Stimulated activated CD8-positive, alpha-beta memory T cell treated with anti-CD3 and anti-CD28 coated beads, Interleukin-4, amount 100 ng/mL, for 48 hours (primary cell): ENCODE data around the gene GNL3L.
"Not testable (repeated sequence)": the region's sequence is repeated elsewhere in the genome, so short reads cannot be mapped to it uniquely, and the experiment has no call there.

Experiments used
- DNase-seq: peaks from one replicate; pipeline ENCODE4 v3.0.0-alpha.2; 2020

GNL3L gene, protein sequence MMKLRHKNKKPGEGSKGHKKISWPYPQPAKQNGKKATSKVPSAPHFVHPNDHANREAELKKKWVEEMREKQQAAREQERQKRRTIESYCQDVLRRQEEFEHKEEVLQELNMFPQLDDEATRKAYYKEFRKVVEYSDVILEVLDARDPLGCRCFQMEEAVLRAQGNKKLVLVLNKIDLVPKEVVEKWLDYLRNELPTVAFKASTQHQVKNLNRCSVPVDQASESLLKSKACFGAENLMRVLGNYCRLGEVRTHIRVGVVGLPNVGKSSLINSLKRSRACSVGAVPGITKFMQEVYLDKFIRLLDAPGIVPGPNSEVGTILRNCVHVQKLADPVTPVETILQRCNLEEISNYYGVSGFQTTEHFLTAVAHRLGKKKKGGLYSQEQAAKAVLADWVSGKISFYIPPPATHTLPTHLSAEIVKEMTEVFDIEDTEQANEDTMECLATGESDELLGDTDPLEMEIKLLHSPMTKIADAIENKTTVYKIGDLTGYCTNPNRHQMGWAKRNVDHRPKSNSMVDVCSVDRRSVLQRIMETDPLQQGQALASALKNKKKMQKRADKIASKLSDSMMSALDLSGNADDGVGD

GRCh38 chrX:54529552-54530356 is at the start of gene GNL3L:
Gene GNL3L (plus strand): TSS chrX:54530219. CDS start chrX:54532567, 2,348 bp downstream.
- DNase-seq = peak; percentile 81

DNA sequence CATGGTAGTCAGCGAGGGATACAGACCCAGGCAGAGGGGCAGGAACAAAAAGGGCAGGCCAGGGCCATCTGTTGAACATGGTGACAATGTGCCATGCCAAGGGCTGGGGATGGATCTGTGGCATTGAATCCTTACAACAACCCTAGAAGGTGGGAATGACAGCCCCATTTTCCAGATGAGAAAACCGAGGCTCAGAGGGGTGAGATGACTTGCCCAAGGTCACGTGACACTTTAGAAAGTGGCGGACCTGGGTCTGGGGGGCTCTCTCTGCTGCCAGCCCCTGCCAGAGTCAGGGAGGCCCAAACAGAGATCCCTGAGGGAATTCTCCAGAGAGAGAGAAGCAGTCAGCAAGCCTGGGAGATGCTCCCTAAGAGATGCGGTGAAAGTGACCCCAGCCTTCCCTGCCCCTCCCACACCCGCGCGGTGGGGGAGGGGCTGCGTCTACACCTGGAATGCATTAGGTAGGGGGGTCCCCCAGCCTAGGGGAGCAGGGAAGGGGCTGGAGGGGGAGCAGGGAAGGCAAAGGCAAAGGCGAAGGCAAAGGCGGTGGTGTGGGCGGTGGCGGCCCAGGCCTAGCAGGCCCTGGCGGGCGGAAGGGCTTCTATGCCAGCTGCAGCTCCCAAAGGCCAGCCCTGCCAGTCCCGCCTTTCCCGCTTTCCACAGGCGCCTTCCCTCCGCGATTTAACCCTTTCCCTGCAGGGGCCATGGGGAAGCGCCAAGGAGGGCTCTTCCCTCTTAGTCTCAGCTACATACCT is 47.0 kb upstream of the GNL3L start:
- no peak for DNase-seq

GRCh38 chrX:54483946-54484345 is 46.1 kb upstream of the GNL3L start:
- no peak for DNase-seq

DNA sequence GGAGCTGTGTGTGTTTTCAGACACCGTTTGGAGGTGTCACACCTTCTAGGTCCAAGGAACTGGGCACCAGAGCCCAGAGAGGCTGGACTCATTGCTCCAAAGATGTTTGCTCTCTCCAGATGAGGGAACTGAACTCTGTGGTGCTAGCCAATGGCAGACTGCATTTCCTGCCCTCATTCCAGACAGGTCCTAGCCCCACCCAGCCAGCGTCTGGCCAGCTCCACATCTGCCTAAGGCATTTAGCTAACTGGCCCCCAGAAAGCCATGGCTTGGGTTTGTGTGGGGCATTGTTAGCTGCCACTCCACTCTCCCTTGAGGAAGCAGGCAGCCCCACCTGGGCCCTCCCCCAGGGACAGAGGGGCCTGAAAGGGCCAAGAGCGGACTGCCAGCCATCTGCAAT is 45.4 kb upstream of the GNL3L start:
- DNase-seq = no peak

DNA sequence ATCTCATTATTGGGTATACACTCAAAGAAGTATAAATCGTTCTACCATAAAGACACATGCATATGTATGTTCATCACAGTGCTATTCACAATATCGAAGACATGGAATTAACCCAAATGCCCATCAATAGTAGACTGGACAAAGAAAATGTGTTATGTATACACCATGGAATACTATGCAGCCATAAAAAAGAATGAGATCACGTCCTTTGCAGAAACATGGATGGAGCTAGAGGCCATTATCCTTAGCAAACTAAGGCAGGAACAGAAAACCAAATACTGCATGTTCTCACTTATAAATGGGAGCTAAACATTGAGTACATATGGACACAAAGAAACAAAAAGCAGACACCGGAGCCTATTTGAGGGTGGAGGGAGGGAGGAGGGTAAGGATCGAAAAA is 40.2 kb upstream of the GNL3L start:
- DNase-seq = not testable (repeated sequence)

DNA sequence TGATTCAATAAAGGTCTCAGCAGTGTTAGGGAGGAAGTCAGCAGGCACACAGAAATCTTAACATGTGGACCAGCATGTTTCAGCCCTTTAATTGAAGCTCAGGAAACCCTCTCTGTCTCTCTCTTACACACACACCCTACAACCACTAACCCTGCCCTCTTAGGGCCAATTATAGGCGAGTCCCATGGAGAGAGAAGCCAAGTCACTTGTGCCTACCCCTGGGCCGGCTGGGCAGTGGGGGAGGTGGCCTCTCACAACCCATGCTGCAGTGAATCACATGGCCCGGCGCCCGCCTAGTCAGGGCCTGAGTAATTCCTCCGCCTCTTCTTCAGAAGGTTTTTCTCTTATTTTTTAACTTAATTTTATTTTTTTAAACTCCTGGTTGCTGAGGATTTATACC is 37.7 kb upstream of the GNL3L start:
- no peak for DNase-seq

DNA sequence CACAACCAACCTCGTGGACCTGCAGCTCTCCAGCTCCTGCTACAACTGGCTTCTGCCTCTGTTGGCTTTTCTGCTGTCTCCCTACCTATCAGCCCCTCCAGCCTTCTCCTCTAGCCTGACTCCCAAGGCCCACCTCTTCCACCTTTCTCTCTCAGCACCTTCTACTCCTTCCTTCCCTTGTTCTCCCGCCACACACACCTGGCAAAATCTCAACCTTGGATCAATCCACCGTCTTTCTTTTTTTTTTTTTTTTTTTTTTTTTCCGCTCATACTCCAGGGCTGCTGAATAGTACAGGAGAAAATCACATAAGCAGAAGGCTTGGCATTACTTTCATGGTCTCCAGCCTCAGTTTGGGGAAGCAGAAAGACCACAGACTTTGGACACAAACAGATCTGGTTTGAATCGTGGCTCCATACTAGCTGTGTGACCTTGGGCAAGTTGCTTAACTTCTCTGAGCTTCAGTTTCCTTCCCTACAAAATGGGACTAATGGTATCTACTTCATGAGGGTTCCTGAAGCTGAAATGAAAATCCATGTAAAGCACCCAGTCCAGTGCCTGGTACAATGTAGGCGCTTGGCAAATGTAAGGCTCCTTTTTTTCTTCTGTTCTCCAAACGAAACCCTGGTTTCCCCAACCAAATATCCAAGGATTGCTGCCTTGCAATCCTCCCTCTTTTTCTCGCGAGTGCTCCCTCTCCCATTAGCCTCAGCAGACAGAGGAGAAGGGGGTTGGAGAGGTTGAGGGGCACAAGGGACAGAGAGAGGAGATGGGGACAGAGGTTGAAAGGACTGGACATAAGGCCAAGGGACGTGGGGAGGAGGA is 35.6 kb upstream of the GNL3L start:
- no peak for DNase-seq

DNA sequence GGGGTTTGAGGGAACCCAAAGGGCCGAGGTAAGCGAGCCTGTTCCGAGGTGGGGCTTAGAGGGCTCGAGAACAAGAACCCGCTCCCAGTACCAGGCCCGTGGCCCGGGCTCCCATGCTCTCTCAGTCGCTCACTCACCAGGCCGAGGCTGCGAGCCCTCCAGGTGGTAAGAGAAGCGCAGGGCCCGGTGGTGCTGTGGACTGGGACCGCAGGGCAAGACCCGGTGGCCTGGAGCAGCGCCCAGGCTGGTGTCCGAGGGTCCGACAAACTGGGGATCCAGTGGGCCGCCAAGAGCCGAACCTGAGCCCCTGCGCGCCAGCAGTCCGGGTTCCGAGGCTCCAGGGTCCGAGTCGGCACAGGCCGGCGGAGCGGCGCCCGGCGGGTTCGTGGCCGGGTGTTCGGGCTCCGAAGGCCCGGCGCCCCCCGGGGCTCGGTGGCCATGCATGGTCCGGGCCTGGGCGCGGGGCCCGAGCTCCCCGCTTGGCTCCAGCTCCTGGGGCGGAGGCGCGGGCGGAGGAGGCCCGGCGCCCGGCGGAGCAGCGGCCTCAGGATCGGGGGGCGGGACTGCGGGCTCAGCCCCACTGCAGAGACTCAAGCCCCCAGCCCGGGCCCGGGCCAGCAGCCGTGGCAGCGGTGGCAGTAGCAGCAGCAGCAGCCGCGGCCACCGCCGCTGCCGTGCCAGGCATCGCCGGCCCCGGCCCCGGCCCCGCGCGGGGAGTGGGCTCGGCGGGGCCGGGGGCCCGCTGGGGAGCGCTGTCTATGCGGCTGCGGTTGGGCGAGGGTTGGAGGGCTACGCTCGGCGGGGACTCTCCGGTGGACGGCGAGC is 34.8 kb upstream of the GNL3L start:
- DNase-seq = no peak

DNA sequence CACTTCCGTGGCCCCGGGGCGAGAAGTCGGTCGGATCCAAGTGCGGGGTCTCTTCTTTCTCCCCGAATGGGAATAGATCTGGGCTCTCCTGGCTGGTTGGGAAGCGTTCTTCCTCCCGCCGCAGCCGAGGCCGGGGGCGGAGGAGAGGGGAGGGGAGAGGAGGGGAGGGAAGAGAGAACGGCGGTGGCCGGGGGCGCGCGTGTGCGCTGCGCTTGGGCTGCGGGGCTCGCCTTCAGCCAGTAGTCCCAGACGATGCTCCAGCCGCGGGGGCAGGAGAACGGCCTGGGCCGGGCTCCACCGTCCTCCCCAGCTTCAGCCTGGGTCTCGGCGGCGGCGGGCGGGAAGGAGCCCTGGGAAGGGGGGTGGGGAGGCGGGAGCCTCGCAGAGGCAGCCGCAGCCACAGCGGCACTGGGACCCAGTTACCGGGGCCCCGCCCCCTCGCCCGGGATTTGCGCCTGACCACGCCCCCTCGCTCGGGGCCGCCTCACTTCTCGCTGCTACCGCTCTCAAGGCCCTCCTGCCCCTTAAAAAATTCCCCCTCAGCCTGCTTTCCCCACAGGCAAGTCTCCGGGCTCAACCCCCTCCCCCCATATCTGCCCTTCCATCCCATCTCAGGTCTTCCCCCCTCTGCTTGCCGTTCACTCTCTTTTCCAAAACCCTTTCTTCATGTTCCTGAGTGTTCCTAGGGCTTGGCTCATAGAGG is 34.1 kb upstream of the GNL3L start, which contains the start of gene FGD1:
TSS of gene FGD1 (minus strand) at position 421 of the 703 bp plus-strand sequence. CDS start 802 bp downstream, outside the sequence.
- DNase-seq = peak; percentile 61

GRCh38 chrX:54496517-54496852 is 33.5 kb upstream of the GNL3L start:
- DNase-seq = no peak

DNA sequence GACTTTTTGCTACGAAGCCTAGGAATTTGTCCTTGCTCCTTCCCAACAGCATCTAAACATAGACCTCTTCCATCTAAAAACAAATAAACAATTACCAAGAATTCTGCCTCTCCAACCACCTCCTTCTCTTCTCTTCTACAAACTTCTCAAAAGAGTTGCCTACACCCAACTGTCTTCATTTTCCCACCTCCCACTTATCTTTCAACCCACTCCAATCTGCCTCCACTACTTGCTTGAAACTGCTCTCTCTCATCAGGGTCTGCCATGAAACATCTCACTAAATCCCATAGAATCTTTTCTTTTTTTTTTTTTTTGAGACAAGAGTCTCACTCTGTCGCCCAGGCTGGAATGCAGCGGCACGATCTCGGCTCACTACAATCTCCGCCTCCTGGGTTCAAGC is 33.1 kb upstream of the GNL3L start:
- no peak for DNase-seq

GRCh38 chrX:54509400-54509799 is 20.6 kb upstream of the GNL3L start:
- DNase-seq = no peak

- no peak for DNase-seq
Measured at GRCh38 chrX:54529151-54529550, 868 bp upstream of the GNL3L start.

DNA sequence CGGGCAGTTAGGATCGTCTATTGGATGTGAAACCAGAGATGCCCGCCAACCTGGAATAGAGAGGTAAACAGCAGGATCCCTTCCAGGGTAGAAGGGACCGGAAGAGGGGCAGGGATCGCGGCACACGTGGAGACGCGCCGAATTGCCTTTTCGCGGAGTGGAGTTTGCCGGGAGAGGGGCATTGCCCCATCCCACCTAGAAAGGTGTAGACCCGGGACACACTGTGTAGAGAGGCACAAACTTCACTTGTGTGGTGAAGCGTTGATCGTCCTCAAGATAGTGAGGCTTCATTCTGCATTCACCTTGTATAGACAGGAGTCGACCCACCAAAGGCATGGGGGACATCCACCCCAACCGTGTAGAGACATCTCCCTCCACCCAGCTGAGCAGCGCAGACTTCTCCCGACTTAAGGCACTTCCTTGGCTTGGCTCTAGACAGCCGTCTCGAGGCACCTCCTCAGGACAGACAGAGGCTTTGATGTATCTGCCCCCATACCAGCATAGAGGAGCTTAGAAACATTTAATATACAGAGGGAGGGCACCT is 410 bp downstream of the GNL3L start:
- DNase-seq = no peak

- DNase-seq = no peak
Measured at GRCh38 chrX:54534271-54534670, 4.3 kb downstream of the GNL3L start.

- no peak for DNase-seq
Measured at GRCh38 chrX:54540289-54540688, 10.3 kb downstream of the GNL3L start.

DNA sequence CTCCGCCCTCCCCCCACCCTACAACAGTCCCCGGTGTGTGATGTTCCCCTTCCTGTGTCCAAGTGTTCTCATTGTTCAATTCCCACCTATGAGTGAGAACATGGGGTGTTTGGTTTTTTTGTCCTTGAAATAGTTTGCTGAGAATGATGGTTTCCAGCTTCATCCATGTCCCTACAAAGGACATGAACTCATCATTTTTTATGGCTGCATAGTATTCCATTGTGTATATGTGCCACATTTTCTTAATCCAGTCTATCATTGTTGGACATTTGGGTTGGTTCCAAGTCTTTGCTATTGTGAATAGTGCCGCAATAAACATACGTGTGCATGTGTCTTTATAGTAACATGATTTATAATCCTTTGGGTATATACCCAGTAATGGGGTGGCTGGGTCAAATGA is 12.2 kb downstream of the GNL3L start:
- not testable (repeated sequence) for DNase-seq

- DNase-seq = no peak
Measured at GRCh38 chrX:54550821-54551220, 20.8 kb downstream of the GNL3L start.

DNA sequence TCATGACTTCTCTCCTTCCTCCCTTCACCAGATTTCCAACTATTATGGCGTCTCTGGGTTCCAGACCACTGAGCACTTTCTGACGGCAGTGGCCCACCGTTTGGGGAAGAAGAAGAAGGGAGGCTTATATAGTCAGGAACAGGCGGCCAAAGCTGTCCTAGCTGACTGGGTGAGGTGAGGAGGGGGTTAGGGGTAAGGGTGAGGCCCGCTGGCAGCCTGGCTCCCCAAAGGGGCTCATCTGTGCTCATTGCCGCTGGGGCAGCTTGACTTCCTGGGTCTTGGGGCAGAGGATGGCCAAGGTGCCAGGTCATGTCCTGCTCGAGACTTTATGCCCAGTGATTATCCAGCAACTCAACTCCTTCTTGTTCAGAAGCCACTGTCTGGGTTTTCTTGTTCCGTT is 21.8 kb downstream of the GNL3L start:
- DNase-seq = no peak

DNA sequence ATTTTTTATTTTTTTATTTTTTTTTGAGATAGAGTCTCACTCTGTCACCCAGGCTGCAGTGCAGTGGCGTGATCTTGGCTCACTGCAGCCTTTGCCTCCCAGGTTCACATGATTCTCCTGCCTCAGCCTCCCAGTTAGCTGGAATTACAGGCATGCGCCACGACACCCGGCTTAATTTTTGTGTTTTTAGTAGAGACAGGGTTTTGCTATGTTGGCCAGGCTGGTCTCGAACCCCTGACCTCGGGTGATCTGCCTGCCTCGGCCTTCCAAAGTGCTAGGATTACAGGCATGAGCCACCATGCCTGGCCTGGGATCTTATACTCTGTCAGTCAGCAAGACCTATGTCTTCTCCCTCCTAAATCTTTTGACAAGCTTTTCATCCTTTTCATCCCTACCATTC is 25.0 kb downstream of the GNL3L start:
- DNase-seq = not testable (repeated sequence)
